Kidney (tissue), 14 donors: ENCODE data around the gene AADACL2. TPM values are rescaled to one million over a fixed set of nuclear protein-coding genes. Genes with fewer than 3 reads are reported as not detected.

Source experiments
- DNase-seq, 5 donors: peaks; one replicate each; pipeline ENCODE4 v3.0.0-alpha.2; 2013 to 2020
- FAIRE-seq: peaks from 2 replicates; lab custom pipeline; 2012; peaks lifted over from hg19 to GRCh38; lab: Jason Lieb, UNC
- H3K27ac ChIP-seq, 2 donors: one replicate each; pipeline ENCODE4 v1.7.0; 2013; ENCODE audit warnings: low read depth in 2 of 2, low read length in 2 of 2, inconsistent platforms in 1 of 2
- H3K27me3 ChIP-seq: one replicate; pipeline ENCODE4 v1.7.1; 2013; ENCODE audit warnings: low read length, inconsistent platforms; ENCODE audit not compliant: control insufficient read depth, insufficient read depth
- H3K36me3 ChIP-seq, 3 donors: one replicate each; pipeline versions ENCODE4 v1.7.0 to v1.7.1; 2013; ENCODE audit warnings: low read length in 3 of 3, control low read depth in 1 of 3, inconsistent platforms in 1 of 3; ENCODE audit not compliant: insufficient read depth in 3 of 3, control insufficient read depth in 2 of 3
- H3K4me1 ChIP-seq, 3 donors: one replicate each; pipeline versions ENCODE4 v1.7.0 to v1.7.1; 2013; ENCODE audit warnings: low read length in 3 of 3, inconsistent platforms in 1 of 3, low read depth in 1 of 3; ENCODE audit not compliant: control insufficient read depth in 2 of 3, insufficient read depth in 2 of 3
- H3K4me3 ChIP-seq, 3 donors: one replicate each; pipeline versions ENCODE4 v1.7.0 to v1.8.1; 2013; ENCODE audit warnings: low read length in 3 of 3, control low read depth in 1 of 3, inconsistent platforms in 1 of 3
- H3K9ac ChIP-seq, 3 donors: one replicate each; pipeline versions ENCODE4 v1.7.0 to v1.7.1; 2013; ENCODE audit warnings: low read length in 3 of 3, control low read depth in 1 of 3, inconsistent platforms in 1 of 3
- H3K9me3 ChIP-seq, 3 donors: one replicate each; pipeline versions ENCODE4 v1.7.0 to v1.7.1; 2013; ENCODE audit warnings: low read length in 3 of 3, control low read depth in 1 of 3, inconsistent platforms in 1 of 3; ENCODE audit not compliant: control insufficient read depth in 2 of 3, insufficient read depth in 1 of 3
- CTCF ChIP-seq: IDR thresholded peaks from 3 replicates; pipeline ENCODE4 v1.5.1; 2012; ENCODE audit warnings: mild to moderate bottlenecking, moderate library complexity, borderline replicate concordance; ENCODE audit not compliant: insufficient read depth; ENCODE audit errors: extremely low read depth
- intact Hi-C: fragments of 100-400 bp; cut with DNase I; formaldehyde crosslinking; loops from one replicate; pipeline ENCODE4 v1.11.1; 2022
- polyA plus RNA-seq: library from polyadenylated mRNA; stranded (reverse); fragments of 350-450 nt; fragmentation: Illumina TruSeq; extraction: RNeasy Lipid Tissue Mini Kit (QIAGEN cat#74804); gene quantifications from one replicate; pipeline ENCODE4 v1.2.3, GENCODE V29; 2014; ENCODE audit warnings: low read depth, low replicate concordance; ENCODE audit not compliant: insufficient read depth
- total RNA-seq: library from RNA; stranded (reverse); fragmentation: NEBNext Ultra II Directional; extraction: Animal tissue kit (Norgen Biotek cat#: 25700); gene quantifications from one replicate; pipeline ENCODE4 v1.2.1, GENCODE V29; 2021
- donor health status: control.
- donor health status: control.
- donor health status: control.
- donor health status: control.
- donor health status: control.
- donor health status: DM: yes; HTN: yes; CAD: no.
- donor health status: Normal renal cell carcinoma (clear cell type).

The AADACL2 gene
- total and polyA plus RNA-seq, 2 donors from 2014 or later, result not detected

GRCh38 chr3:151707216-151707615, 26.5 kb upstream of the AADACL2 start:
- DNase-seq, result no peak
- Histone ChIP-seq H3K36me3 (no peaks in the 10 kb centered on the region), H3K9ac (no peak overlapping the region), H3K27me3 (no peaks in the 10 kb centered on the region), H3K9me3 (peaks cover 0 to 5% (median 0%) of the 10 kb centered on the region in 3 donors), H3K4me1 (no peaks in the 10 kb centered on the region), H3K27ac (no peak overlapping the region), H3K4me3 (no peak overlapping the region)
- intact Hi-C loops, result no loop called here
- TF ChIP-seq CTCF, result no peak
- FAIRE-seq, result no peak

GRCh38 chr3:151708868-151709267, 24.9 kb upstream of the AADACL2 start:
- H3K9me3 ChIP-seq, result peaks cover 0 to 5% (median 0%) of the 10 kb centered on the region in 3 donors
- no peaks in the 10 kb centered on the region for H3K4me1 ChIP-seq
- H3K27ac ChIP-seq, result no peak overlapping the region
- intact Hi-C loops, result no loop called here
- DNase-seq (no peak), FAIRE-seq (no peak)
- H3K9ac ChIP-seq, result no peak overlapping the region
- TF ChIP-seq CTCF, result no peak
- H3K4me3 ChIP-seq, result no peak overlapping the region
- no peaks in the 10 kb centered on the region for H3K27me3 ChIP-seq
- H3K36me3 ChIP-seq, result no peaks in the 10 kb centered on the region

- no peaks in the 10 kb centered on the region for H3K4me1 ChIP-seq
- no peak overlapping the region for H3K9ac ChIP-seq
- intact Hi-C loops, result no loop called here
- FAIRE-seq, result no peak
- no peaks in the 10 kb centered on the region for H3K36me3 ChIP-seq
- H3K4me3 ChIP-seq, result no peak overlapping the region
- H3K27ac ChIP-seq, result no peak overlapping the region
- H3K9me3 ChIP-seq, result peaks cover 0 to 5% (median 0%) of the 10 kb centered on the region in 3 donors
- no peak for DNase-seq
- H3K27me3 ChIP-seq, result no peaks in the 10 kb centered on the region
- no peak for TF ChIP-seq CTCF
Observed at GRCh38 chr3:151709847-151710246, 23.9 kb upstream of the AADACL2 start.

GRCh38 chr3:151721294-151721693, 12.4 kb upstream of the AADACL2 start:
- Histone ChIP-seq H3K9me3 (no peaks in the 10 kb centered on the region), H3K27me3 (no peaks in the 10 kb centered on the region), H3K27ac (no peak overlapping the region), H3K36me3 (no peaks in the 10 kb centered on the region), H3K4me3 (no peak overlapping the region), H3K4me1 (no peaks in the 10 kb centered on the region), H3K9ac (no peak overlapping the region)
- no peak for TF ChIP-seq CTCF
- FAIRE-seq (no peak), DNase-seq (no peak)
- intact Hi-C loops, result no loop called here
